NCI-H526 treated with DMSO at 0.1 percent for 48 hours (cell line): ENCODE results near the gene DIPK2B.

Experiments
- DNase-seq: peaks from one replicate; lab custom pipeline; 2025; lab: John Stamatoyannopoulos, UW

DIPK2B gene

GRCh38 chrX:45157647-45158046 lies 43.0 kb downstream of the DIPK2B start:
- DNase-seq = no peak

- DNase-seq = no peak
Observed at GRCh38 chrX:45154462-45154861, 46.2 kb downstream of the DIPK2B start.

- no peak for DNase-seq
Observed at GRCh38 chrX:45154033-45154360, 46.7 kb downstream of the DIPK2B start.
